ENCODE data around the gene ADAMTS6.

The ADAMTS6 gene

GRCh38 chr5:65468633-65469032, 13.1 kb downstream of the ADAMTS6 start:
- DNase-seq (ENCODE audit: low read depth) = no peak
- no peak overlapping the region for H3K4me3 ChIP-seq (ENCODE audit: low read depth, low read length)
- TF ChIP-seq CTCF (IDR thresholded peaks at IDR 0.05; ENCODE audit: low read depth, low read length, missing control alignments) = no peak

- TF ChIP-seq CTCF (IDR thresholded peaks at IDR 0.05; ENCODE audit: low read depth, low read length, missing control alignments) = no peak
- no peak overlapping the region for H3K4me3 ChIP-seq (ENCODE audit: low read depth, low read length)
- DNase-seq (ENCODE audit: low read depth) = no peak
Observed at GRCh38 chr5:65462139-65462705, 19.5 kb downstream of the ADAMTS6 start.

- H3K4me3 ChIP-seq (ENCODE audit: low read depth, low read length) = no peak overlapping the region
- no peak for DNase-seq (ENCODE audit: low read depth)
- TF ChIP-seq CTCF (IDR thresholded peaks at IDR 0.05; ENCODE audit: low read depth, low read length, missing control alignments) = no peak
Observed at GRCh38 chr5:65461490-65461889, 20.2 kb downstream of the ADAMTS6 start.

GRCh38 chr5:65459995-65460394, 21.7 kb downstream of the ADAMTS6 start:
- no peak for DNase-seq (ENCODE audit: low read depth)
- TF ChIP-seq CTCF (IDR thresholded peaks at IDR 0.05; ENCODE audit: low read depth, low read length, missing control alignments) = no peak
- H3K4me3 ChIP-seq (ENCODE audit: low read depth, low read length) = no peak overlapping the region

- TF ChIP-seq CTCF (IDR thresholded peaks at IDR 0.05; ENCODE audit: low read depth, low read length, missing control alignments) = no peak
- H3K4me3 ChIP-seq (ENCODE audit: low read depth, low read length) = no peak overlapping the region
- DNase-seq (ENCODE audit: low read depth) = no peak
Observed at GRCh38 chr5:65455064-65455463, 26.7 kb downstream of the ADAMTS6 start.

- no peak for DNase-seq (ENCODE audit: low read depth)
- no peak for TF ChIP-seq CTCF (IDR thresholded peaks at IDR 0.05; ENCODE audit: low read depth, low read length, missing control alignments)
- H3K4me3 ChIP-seq (ENCODE audit: low read depth, low read length) = no peak overlapping the region
Observed at GRCh38 chr5:65451436-65451835, 30.3 kb downstream of the ADAMTS6 start.

GRCh38 chr5:65446682-65447081, 35.0 kb downstream of the ADAMTS6 start:
- TF ChIP-seq CTCF (IDR thresholded peaks at IDR 0.05; ENCODE audit: low read depth, low read length, missing control alignments) = no peak

More at GRCh38 chr5:65446682-65447081, 35.0 kb downstream of the ADAMTS6 start:
- no peak overlapping the region for H3K4me3 ChIP-seq (ENCODE audit: low read depth, low read length)
- no peak for DNase-seq (ENCODE audit: low read depth)

All from GM12864 (cell line).